Smooth muscle cell (in vitro differentiated cells): ENCODE data around the gene CACTIN. TPM values are rescaled to one million over a fixed set of nuclear protein-coding genes. Genes with fewer than 3 reads are reported as not detected.

Experiments used
- DNase-seq: peaks from one replicate; lab custom pipeline; 2025; ENCODE audit not compliant: unreplicated experiment; lab: John Stamatoyannopoulos, UW
- H2AFZ ChIP-seq: fragments of 200-600 bp; sonication (generic); 2 replicates; pipeline ENCODE4 v1.6.0; 2016; ENCODE audit warnings: antibody characterized with exemption, low read depth, mild to moderate bottlenecking
- H3F3A ChIP-seq: fragments of 200-600 bp; sonication (generic); 2 replicates; pipeline ENCODE4 v1.6.0; 2017; ENCODE audit warnings: antibody characterized with exemption, low read depth
- H3K27ac ChIP-seq: fragments of 200-600 bp; sonication (generic); 2 replicates; pipeline ENCODE4 v1.5.1; 2016; ENCODE audit warnings: low read depth, mild to moderate bottlenecking
- H3K27me3 ChIP-seq: fragments of 200-600 bp; sonication (generic); 2 replicates; pipeline ENCODE4 v1.6.1; 2016; ENCODE audit warnings: low read depth, mild to moderate bottlenecking
- H3K36me3 ChIP-seq: fragments of 200-600 bp; sonication (generic); 2 replicates; pipeline ENCODE4 v1.5.1; 2016; ENCODE audit warnings: low read depth
- H3K4me1 ChIP-seq: fragments of 200-600 bp; sonication (generic); 2 replicates; pipeline ENCODE4 v1.5.1; 2016; ENCODE audit warnings: low read depth
- H3K4me2 ChIP-seq: fragments of 200-600 bp; sonication (generic); 2 replicates; pipeline ENCODE4 v1.6.0; 2016; ENCODE audit warnings: mild to moderate bottlenecking
- H3K4me3 ChIP-seq: fragments of 200-600 bp; sonication (generic); 2 replicates; pipeline ENCODE4 v1.5.1; 2016; ENCODE audit warnings: mild to moderate bottlenecking
- H3K79me2 ChIP-seq: fragments of 200-600 bp; sonication (generic); 2 replicates; pipeline ENCODE4 v1.6.0; 2016; ENCODE audit warnings: low read depth, mild to moderate bottlenecking
- H3K9ac ChIP-seq: fragments of 200-600 bp; sonication (generic); 2 replicates; pipeline ENCODE4 v1.6.0; 2016; ENCODE audit warnings: low read depth
- H3K9me3 ChIP-seq: fragments of 200-600 bp; sonication (generic); replicated peaks from 2 replicates; pipeline ENCODE4 v1.5.1; 2016; ENCODE audit warnings: low read depth
- H4K20me1 ChIP-seq: fragments of 200-600 bp; sonication (generic); 2 replicates; pipeline ENCODE4 v1.6.0; 2016; ENCODE audit warnings: low read depth
- WGBS: methylation state at CpG from one replicate; pipeline ENCODE4 v1.1.7; 2016; ENCODE audit warnings: low lambda C conversion rate; 5-methylcytosine and 5-hydroxymethylcytosine counted together
- polyA plus RNA-seq: library from polyadenylated mRNA; unstranded; fragments of >200 nt; fragmentation: Nextera tagmentation; extraction: Ambion mirVana; gene quantifications from 2 replicates; pipeline ENCODE4 v1.2.1, GENCODE V29; 2016
- total RNA-seq: library from RNA; depleted of rRNA; stranded (reverse); fragments of >200 nt; gene quantifications from 2 replicates; pipeline ENCODE4 v1.2.3, GENCODE V29; 2014
- TF ChIP-seq, protein P1 (sequence below): fragments of 200-600 bp; sonication (generic); IDR thresholded peaks from 2 replicates; pipeline ENCODE4 v1.5.1; 2017; ENCODE audit warnings: borderline replicate concordance, mild to moderate bottlenecking, antibody characterized with exemption; ENCODE audit not compliant: insufficient read depth, poor library complexity, severe bottlenecking

CACTIN gene
- total and polyA plus RNA-seq, 2 experiments from 2014 or later = 16.7 to 22.5 TPM

DNA sequence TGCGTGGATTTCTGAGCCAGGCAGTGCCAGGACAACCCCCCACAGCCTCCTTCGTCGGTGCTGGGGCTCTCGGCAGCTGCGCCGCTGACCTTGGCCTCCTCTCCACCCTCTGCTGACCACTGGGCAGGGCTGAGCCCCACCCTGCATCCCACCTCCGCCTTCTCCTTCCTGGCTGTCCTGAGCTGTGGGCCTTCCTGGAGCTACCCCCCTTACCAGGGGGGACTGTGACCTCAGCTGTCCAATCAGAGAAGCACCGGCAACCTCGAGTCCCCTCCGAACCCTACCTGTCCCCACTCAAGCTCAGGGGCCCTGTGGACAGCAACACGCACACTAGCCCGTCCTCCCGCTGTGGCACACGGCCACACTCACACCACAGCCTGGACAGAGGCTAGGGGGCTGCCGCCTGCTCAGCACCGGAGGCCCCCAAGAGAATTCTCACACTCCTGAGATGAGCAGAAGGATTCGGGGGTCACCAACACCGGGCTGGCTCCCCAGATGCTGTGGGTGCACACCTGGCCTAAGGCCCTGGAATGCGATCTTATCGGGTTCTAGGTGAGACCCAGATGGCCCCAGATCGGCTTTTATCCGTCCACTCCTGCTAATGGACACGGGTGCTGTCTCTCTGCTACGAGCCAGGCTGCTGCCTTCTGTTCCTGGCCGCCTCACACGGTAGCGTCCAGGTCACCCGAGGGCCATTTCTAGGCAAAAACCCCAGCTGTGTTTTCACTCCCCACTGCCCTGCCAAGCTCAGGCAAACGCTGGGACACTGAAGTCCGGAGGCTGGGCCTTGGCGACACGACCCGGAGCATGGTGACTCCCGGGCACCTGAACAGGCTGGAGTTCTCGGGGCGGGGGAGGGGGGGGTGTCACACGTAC lies 32.5 kb upstream of the CACTIN start:
- no peaks in the 10 kb centered on the region for H4K20me1 ChIP-seq
- H3K79me2 ChIP-seq = no peaks in the 10 kb centered on the region
- H3K36me3 ChIP-seq = no peaks in the 10 kb centered on the region
- no peaks in the 10 kb centered on the region for H3K27me3 ChIP-seq
- no peak overlapping the region for H2AFZ ChIP-seq
- no peaks in the 10 kb centered on the region for H3K9me3 ChIP-seq
- DNase-seq = no peak
- TF ChIP-seq, protein P1, sequence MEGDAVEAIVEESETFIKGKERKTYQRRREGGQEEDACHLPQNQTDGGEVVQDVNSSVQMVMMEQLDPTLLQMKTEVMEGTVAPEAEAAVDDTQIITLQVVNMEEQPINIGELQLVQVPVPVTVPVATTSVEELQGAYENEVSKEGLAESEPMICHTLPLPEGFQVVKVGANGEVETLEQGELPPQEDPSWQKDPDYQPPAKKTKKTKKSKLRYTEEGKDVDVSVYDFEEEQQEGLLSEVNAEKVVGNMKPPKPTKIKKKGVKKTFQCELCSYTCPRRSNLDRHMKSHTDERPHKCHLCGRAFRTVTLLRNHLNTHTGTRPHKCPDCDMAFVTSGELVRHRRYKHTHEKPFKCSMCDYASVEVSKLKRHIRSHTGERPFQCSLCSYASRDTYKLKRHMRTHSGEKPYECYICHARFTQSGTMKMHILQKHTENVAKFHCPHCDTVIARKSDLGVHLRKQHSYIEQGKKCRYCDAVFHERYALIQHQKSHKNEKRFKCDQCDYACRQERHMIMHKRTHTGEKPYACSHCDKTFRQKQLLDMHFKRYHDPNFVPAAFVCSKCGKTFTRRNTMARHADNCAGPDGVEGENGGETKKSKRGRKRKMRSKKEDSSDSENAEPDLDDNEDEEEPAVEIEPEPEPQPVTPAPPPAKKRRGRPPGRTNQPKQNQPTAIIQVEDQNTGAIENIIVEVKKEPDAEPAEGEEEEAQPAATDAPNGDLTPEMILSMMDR = no peak
- H3K9ac ChIP-seq = no peak overlapping the region
- no peak overlapping the region for H3K4me3 ChIP-seq
- no peak overlapping the region for H3K4me2 ChIP-seq
- no peak overlapping the region for H3K27ac ChIP-seq
- 98% methylated on average over 37 of the region's 37 CpGs for WGBS
- peaks cover 2% of the 10 kb centered on the region for H3F3A ChIP-seq
- H3K4me1 ChIP-seq = no peaks in the 10 kb centered on the region

DNA sequence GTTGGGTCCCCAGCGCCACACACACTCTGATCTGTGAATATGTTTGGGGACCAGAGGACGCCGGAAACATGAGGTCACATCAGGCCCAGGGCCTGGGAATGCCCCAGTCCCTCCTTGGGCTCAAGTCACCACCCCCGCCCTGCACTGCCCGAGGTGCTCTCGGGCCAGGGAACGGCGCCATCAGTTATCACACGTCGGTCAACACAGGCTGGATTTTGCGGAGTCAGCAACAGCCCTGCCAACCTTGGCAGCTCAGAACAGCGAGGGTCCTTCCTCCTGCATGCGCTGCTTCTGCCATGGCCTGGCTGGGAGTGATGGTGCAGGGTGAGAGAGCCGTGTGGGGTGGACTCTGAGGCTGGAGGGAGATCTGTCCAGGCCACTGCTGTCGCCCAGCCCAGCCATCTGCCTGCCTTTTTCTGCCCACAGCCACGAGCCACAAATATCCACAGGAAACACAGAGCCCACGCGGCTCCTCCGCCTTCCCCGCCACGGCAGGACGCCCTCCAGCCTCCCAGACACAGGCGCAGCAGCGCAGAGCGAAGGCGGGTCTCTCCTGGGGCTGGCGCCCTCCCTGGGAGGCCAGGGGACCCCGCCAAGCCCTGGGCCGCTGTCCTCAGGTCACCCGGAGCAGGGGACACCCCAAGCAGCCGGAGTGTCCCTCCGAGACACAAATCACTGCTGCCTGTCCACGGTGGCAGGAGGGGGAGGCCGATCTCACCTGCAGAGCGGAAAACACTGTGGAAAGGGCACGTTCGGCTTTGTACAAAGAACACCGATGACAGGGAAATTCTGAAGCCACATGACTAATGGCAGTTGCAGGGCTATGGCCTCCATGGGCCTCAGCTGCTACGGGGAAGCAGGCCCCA lies 31.6 kb upstream of the CACTIN start:
- no peaks in the 10 kb centered on the region for H3K36me3 ChIP-seq
- WGBS = 94% methylated on average over 36 of the region's 39 CpGs
- peaks cover 2% of the 10 kb centered on the region for H3F3A ChIP-seq
- no peaks in the 10 kb centered on the region for H3K4me1 ChIP-seq
- H4K20me1 ChIP-seq = no peaks in the 10 kb centered on the region
- H2AFZ ChIP-seq = no peak overlapping the region
- H3K27me3 ChIP-seq = no peaks in the 10 kb centered on the region
- TF ChIP-seq, protein P1 = no peak
- H3K4me3 ChIP-seq = no peak overlapping the region
- DNase-seq = no peak
- H3K79me2 ChIP-seq = no peaks in the 10 kb centered on the region
- no peaks in the 10 kb centered on the region for H3K9me3 ChIP-seq
- H3K9ac ChIP-seq = no peak overlapping the region
- H3K4me2 ChIP-seq = no peak overlapping the region
- no peak overlapping the region for H3K27ac ChIP-seq

GRCh38 chr19:3657395-3657769 lies 30.8 kb upstream of the CACTIN start:
- Histone ChIP-seq H3K27me3 (no peaks in the 10 kb centered on the region), H3K36me3 (no peaks in the 10 kb centered on the region), H2AFZ (no peak overlapping the region), H3K4me3 (no peak overlapping the region), H3F3A (peaks cover 2% of the 10 kb centered on the region), H4K20me1 (no peaks in the 10 kb centered on the region), H3K9ac (no peak overlapping the region), H3K9me3 (no peaks in the 10 kb centered on the region), H3K4me1 (no peaks in the 10 kb centered on the region), H3K79me2 (no peaks in the 10 kb centered on the region), H3K4me2 (no peak overlapping the region), H3K27ac (no peak overlapping the region)
- TF ChIP-seq, protein P1 = no peak
- WGBS = 98% methylated on average over 16 of the region's 16 CpGs
- DNase-seq = no peak
